Prostate gland (tissue), 2 donors: ENCODE measurements around the gene SPATA3.

Experiments
- POLR2A ChIP-seq: fragments of 450-650 bp; IDR thresholded peaks from one replicate; pipeline ENCODE4 v1.6.1; 2016; ENCODE audit warnings: antibody characterized with exemption, mild to moderate bottlenecking
- TF ChIP-seq, protein P1 (sequence below), 4 experiments: fragments of 200-600 bp in 2 of 4; fragments of 450-650 bp in 2 of 4; sonication (generic) in 2 of 4; IDR thresholded peaks; 1 replicate in 3 of 4; 2 replicates in 1 of 4; pipeline ENCODE4 v1.5.1; 2016 to 2019; ENCODE audit warnings: antibody characterized with exemption in 4 of 4, mild to moderate bottlenecking in 2 of 4, moderate library complexity in 2 of 4

DNA sequence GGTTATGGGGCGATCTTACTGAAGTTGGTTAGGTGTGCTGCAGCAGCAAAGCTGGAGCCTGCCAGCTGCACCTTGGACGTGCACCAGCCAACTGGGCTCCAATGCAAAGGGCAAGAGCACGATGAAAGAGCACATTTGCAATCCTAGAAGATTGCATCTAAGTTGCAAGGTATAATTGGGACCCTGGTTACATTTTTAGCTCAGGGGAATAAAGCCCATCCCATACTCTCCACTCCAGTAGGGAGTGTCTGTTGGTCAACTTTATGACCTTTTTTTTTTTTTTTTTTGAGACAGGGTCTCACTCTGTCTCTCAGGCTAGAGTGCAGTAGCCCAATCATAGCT is 48.7 kb upstream of the SPATA3 start:
- TF ChIP-seq, protein P1, sequence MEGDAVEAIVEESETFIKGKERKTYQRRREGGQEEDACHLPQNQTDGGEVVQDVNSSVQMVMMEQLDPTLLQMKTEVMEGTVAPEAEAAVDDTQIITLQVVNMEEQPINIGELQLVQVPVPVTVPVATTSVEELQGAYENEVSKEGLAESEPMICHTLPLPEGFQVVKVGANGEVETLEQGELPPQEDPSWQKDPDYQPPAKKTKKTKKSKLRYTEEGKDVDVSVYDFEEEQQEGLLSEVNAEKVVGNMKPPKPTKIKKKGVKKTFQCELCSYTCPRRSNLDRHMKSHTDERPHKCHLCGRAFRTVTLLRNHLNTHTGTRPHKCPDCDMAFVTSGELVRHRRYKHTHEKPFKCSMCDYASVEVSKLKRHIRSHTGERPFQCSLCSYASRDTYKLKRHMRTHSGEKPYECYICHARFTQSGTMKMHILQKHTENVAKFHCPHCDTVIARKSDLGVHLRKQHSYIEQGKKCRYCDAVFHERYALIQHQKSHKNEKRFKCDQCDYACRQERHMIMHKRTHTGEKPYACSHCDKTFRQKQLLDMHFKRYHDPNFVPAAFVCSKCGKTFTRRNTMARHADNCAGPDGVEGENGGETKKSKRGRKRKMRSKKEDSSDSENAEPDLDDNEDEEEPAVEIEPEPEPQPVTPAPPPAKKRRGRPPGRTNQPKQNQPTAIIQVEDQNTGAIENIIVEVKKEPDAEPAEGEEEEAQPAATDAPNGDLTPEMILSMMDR (IDR thresholded peaks at IDR 0.05): no peak
- no peak for TF ChIP-seq POLR2A
